HG03108 (cell line): ENCODE measurements around the gene FBXL7.

Experiments
- ATAC-seq: cut with Tn5 transposase; IDR thresholded peaks from one replicate; pipeline ENCODE4 v1.9.1; 2021; ENCODE audit warnings: moderate library complexity; ENCODE audit not compliant: unreplicated experiment

FBXL7 gene

GRCh38 chr5:15574806-15575325 lies 74.9 kb downstream of the FBXL7 start:
- ATAC-seq = no peak

- ATAC-seq = no peak
These were observed 75.7 kb downstream of the FBXL7 start for GRCh38 chr5:15575666-15576065.

- no peak for ATAC-seq
These were observed 77.2 kb downstream of the FBXL7 start for GRCh38 chr5:15577132-15577531.

GRCh38 chr5:15577831-15578230 lies 77.9 kb downstream of the FBXL7 start:
- no peak for ATAC-seq

GRCh38 chr5:15579193-15579990 lies 79.4 kb downstream of the FBXL7 start:
- no peak for ATAC-seq

- ATAC-seq = no peak
These were observed 84.5 kb downstream of the FBXL7 start for GRCh38 chr5:15584528-15584927.

- no peak for ATAC-seq
These were observed 85.1 kb downstream of the FBXL7 start for GRCh38 chr5:15585128-15585527.

GRCh38 chr5:15585841-15586591 lies 86.0 kb downstream of the FBXL7 start:
- no peak for ATAC-seq

GRCh38 chr5:15587916-15588315 lies 87.9 kb downstream of the FBXL7 start:
- no peak for ATAC-seq

- ATAC-seq = no peak
These were observed 92.7 kb downstream of the FBXL7 start for GRCh38 chr5:15592728-15593127.

- ATAC-seq = no peak
These were observed 95.1 kb downstream of the FBXL7 start for GRCh38 chr5:15594977-15595568.

- ATAC-seq = no peak
These were observed 95.9 kb downstream of the FBXL7 start for GRCh38 chr5:15595929-15596328.

- no peak for ATAC-seq
These were observed 97.0 kb downstream of the FBXL7 start for GRCh38 chr5:15596936-15597335.

- no peak for ATAC-seq
These were observed 97.8 kb downstream of the FBXL7 start for GRCh38 chr5:15597804-15598203.

- no peak for ATAC-seq
These were observed 98.4 kb downstream of the FBXL7 start for GRCh38 chr5:15598294-15598902.

GRCh38 chr5:15600035-15600434 lies 100.1 kb downstream of the FBXL7 start:
- no peak for ATAC-seq

- no peak for ATAC-seq
These were observed 101.3 kb downstream of the FBXL7 start for GRCh38 chr5:15601274-15601673.

GRCh38 chr5:15601853-15602252 lies 101.9 kb downstream of the FBXL7 start:
- no peak for ATAC-seq

- ATAC-seq = no peak
These were observed 105.0 kb downstream of the FBXL7 start for GRCh38 chr5:15604986-15605385.

- no peak for ATAC-seq
These were observed 106.2 kb downstream of the FBXL7 start for GRCh38 chr5:15606197-15606596.

GRCh38 chr5:15607076-15607475 lies 107.1 kb downstream of the FBXL7 start:
- no peak for ATAC-seq
